ENCODE results near the gene NPFF. TPM values are rescaled to one million over a fixed set of nuclear protein-coding genes. Genes with fewer than 3 reads are reported as not detected.
A peak's percentile ranks its signal among the peaks of the same experiment; 100 is the strongest.
"Not testable (repeated sequence)": the region's sequence is repeated elsewhere in the genome, so short reads cannot be mapped to it uniquely, and the experiment has no call there.

The NPFF gene
- total RNA-seq: 1 to 10 TPM in 1 of 6 donors, not detected in 5; 6.2 TPM

GRCh38 chr12:53506881-53507602 is at the start of gene NPFF:
NPFF (minus strand) TSS chr12:53507484; CDS start chr12:53507474, 10 bp downstream.
- H3K27ac ChIP-seq: peak within 1 kb of the TSS in 2 of 4 donors; percentile 59 to 72
- ATAC-seq (ENCODE audit: low FRiP score in 2 of 2): no peak
- TF ChIP-seq EP300 (IDR thresholded peaks at IDR 0.05): no peak
- no peak for TF ChIP-seq POLR2AphosphoS5 (IDR thresholded peaks at IDR 0.05)
- TF ChIP-seq POLR2A (IDR thresholded peaks at IDR 0.05): no peak
- TF ChIP-seq CTCF (IDR thresholded peaks at IDR 0.05): no peak
- WGBS, 2 donors: 85 to 91% methylated on average over 9 of the region's 9 CpGs
- H3K4me1 ChIP-seq: peaks cover 20 to 22% (median 21%) of the 10 kb centered on the region in 4 donors
- no peaks in the 10 kb centered on the region for H3K9me3 ChIP-seq
- H3K4me3 ChIP-seq: no peak within 1 kb of the TSS
- H3K27me3 ChIP-seq: no peaks in the 10 kb centered on the region
- peaks cover 0 to 58% (median 40%) of the 10 kb centered on the region in 4 donors for H3K36me3 ChIP-seq
- peak in 1 of 2 donors; percentile 10 for DNase-seq

DNA sequence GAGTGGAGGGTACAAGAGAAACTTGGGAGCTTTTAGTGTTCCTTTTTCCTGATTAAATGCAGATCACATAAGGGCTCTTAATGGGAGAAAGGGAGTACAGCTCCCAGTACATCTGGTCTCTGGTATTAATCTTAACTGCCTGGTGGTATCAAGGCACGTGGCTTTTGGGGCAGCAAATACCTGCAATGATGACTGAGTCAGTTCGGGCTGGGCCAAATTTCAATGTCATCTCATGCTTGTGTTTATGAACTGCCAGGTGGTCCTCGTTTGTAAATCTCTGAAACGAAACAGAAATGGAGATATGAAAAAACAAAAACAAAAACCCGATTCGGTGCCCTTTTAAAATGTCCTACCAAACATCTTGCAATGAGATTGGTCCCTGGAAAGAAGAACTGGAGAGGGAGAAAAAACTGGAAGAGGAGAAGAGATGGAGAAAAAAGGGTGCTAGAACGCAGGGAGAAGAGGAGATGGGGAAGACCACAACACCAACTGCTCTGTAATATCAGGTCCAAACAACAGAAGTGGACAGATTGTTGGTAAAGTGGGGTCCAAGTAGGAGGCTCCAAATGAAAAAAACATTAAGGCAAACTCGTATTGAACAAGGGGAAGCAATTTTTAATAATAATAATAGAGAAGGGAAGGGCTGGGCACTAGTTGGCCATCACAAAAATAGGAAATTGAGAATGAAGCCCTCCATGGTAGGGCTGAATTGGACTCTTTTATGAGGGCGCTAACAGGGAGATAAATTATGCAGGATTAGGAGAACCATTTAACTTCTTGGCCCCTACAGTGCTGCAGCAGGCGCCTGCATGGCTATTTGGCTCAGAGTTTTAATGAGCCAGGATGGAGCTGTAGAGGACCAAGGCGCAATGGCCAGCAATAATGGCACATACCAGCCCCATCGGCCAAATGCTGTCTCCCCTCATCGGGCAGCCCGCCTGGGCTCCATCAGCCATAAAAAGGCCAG is 45.4 kb upstream of the NPFF start:
- H3K27ac ChIP-seq: no peak overlapping the region
- DNase-seq: no peak
- no peak overlapping the region for H3K4me3 ChIP-seq
- TF ChIP-seq POLR2A (IDR thresholded peaks at IDR 0.05): no peak
- no peak for TF ChIP-seq EP300 (IDR thresholded peaks at IDR 0.05)
- TF ChIP-seq CTCF (IDR thresholded peaks at IDR 0.05): no peak
- TF ChIP-seq POLR2AphosphoS5 (IDR thresholded peaks at IDR 0.05): no peak
- ATAC-seq (ENCODE audit: low FRiP score in 2 of 2): no peak
- no peaks in the 10 kb centered on the region for H3K27me3 ChIP-seq
- 89 to 95% methylated on average over 14 of the region's 14 CpGs for WGBS, 2 donors
- H3K4me1 ChIP-seq: no peaks in the 10 kb centered on the region
- no peaks in the 10 kb centered on the region for H3K9me3 ChIP-seq
- peaks cover 4 to 47% (median 31%) of the 10 kb centered on the region in 4 donors for H3K36me3 ChIP-seq

DNA sequence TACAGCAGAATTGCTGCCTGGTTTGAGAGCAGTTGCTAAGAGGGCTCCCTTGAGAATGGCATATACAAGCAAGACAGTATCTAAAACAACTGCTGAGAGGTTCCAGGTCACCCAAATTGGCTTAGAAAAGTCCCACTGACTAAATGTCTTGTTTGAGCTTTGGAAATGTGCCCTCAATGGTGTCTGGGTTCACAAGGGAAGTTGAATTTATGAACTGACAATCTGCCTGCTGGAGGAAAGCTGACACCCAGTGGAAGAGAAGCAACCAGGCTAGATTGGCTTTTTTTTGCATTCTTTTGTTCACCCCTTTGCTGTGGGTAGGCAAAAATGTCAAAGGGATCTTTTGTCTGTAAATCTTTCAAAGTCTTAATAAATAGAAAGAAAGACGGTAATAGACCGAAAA is 44.6 kb upstream of the NPFF start:
- no peaks in the 10 kb centered on the region for H3K9me3 ChIP-seq
- H3K4me3 ChIP-seq: no peak overlapping the region
- H3K27ac ChIP-seq: no peak overlapping the region
- no peaks in the 10 kb centered on the region for H3K27me3 ChIP-seq
- 86 to 90% methylated on average over 2 of the region's 2 CpGs for WGBS, 2 donors
- TF ChIP-seq POLR2A (IDR thresholded peaks at IDR 0.05): no peak
- no peak for TF ChIP-seq CTCF (IDR thresholded peaks at IDR 0.05)
- TF ChIP-seq POLR2AphosphoS5 (IDR thresholded peaks at IDR 0.05): no peak
- TF ChIP-seq EP300 (IDR thresholded peaks at IDR 0.05): no peak
- no peaks in the 10 kb centered on the region for H3K4me1 ChIP-seq
- ATAC-seq (ENCODE audit: low FRiP score in 2 of 2) (no peak), DNase-seq (no peak)
- H3K36me3 ChIP-seq: peaks cover 4 to 52% (median 33%) of the 10 kb centered on the region in 4 donors

- WGBS, 2 donors: 86 to 88% methylated on average over 1 of the region's 1 CpG
- no peaks in the 10 kb centered on the region for H3K27me3 ChIP-seq
- H3K9me3 ChIP-seq: no peaks in the 10 kb centered on the region
- H3K27ac ChIP-seq: no peak overlapping the region
- ATAC-seq (ENCODE audit: low FRiP score in 2 of 2) (no peak), DNase-seq (no peak)
- no peak overlapping the region for H3K4me3 ChIP-seq
- TF ChIP-seq CTCF (IDR thresholded peaks at IDR 0.05): no peak
- no peak for TF ChIP-seq EP300 (IDR thresholded peaks at IDR 0.05)
- TF ChIP-seq POLR2A (IDR thresholded peaks at IDR 0.05): no peak
- TF ChIP-seq POLR2AphosphoS5 (IDR thresholded peaks at IDR 0.05): no peak
- H3K36me3 ChIP-seq: peaks cover 4 to 54% (median 33%) of the 10 kb centered on the region in 4 donors
- no peaks in the 10 kb centered on the region for H3K4me1 ChIP-seq
Measured at GRCh38 chr12:53550595-53550994, 43.3 kb upstream of the NPFF start.

DNA sequence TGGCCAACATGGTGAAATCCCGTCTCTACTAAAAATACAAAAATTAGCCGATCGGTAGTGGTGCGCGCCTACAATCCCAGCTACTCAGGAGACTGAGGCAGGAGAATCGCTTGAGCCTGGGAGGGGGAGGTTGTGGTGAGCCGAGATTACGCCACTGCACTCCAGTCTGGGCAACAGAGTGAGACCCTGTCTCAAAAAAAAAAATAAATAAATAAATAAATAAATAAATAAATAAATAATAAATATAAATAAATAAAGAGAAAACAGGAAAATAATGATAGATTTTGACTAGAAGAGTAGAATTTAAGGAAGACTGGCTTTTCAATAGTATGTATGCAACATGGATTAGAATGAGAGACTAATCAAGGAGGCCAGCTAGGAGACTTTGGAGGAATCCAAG is 42.8 kb upstream of the NPFF start:
- H3K4me3 ChIP-seq; H3K4me1 ChIP-seq; DNase-seq; H3K27ac ChIP-seq; H3K9me3 ChIP-seq; H3K27me3 ChIP-seq; ATAC-seq (ENCODE audit: low FRiP score in 2 of 2): not testable (repeated sequence)
- WGBS, 2 donors: 97 to 99% methylated on average over 8 of the region's 8 CpGs
- H3K36me3 ChIP-seq: peaks cover 4 to 57% (median 33%) of the 10 kb centered on the region in 4 donors

GRCh38 chr12:53548354-53548753 is 41.1 kb upstream of the NPFF start:
- not testable (repeated sequence) for DNase-seq; ATAC-seq (ENCODE audit: low FRiP score in 2 of 2); H3K27me3 ChIP-seq; H3K9me3 ChIP-seq; H3K27ac ChIP-seq; H3K4me3 ChIP-seq
- 95 to 97% methylated on average over 6 of the region's 6 CpGs for WGBS, 2 donors
- Histone ChIP-seq H3K4me1 (peaks cover 5 to 17% (median 7%) of the 10 kb centered on the region in 4 donors), H3K36me3 (peaks cover 4 to 64% (median 33%) of the 10 kb centered on the region in 4 donors)

Measured in upper lobe of left lung (tissue), 6 donors.